Stimulated activated CD8-positive, alpha-beta memory T cell treated with anti-CD3 and anti-CD28 coated beads, Interleukin-7, amount 100 ng/mL, for 24 hours (primary cell): ENCODE data around the gene LAMA2.
"Not testable (repeated sequence)": the region's sequence is repeated elsewhere in the genome, so short reads cannot be mapped to it uniquely, and the experiment has no call there.

Source experiments
- DNase-seq: peaks from one replicate; pipeline ENCODE4 v3.0.0-alpha.2; 2020; ENCODE audit warnings: low read depth

LAMA2 gene

GRCh38 chr6:129117355-129117754 lies 234.4 kb downstream of the LAMA2 start:
- no peak for DNase-seq

GRCh38 chr6:129120856-129121638 lies 238.1 kb downstream of the LAMA2 start:
- DNase-seq = no peak

GRCh38 chr6:129124347-129124746 lies 241.4 kb downstream of the LAMA2 start:
- DNase-seq = no peak

- DNase-seq = no peak
Measured at GRCh38 chr6:129130106-129130505, 247.2 kb downstream of the LAMA2 start.

- DNase-seq = no peak
Measured at GRCh38 chr6:129130959-129131681, 248.2 kb downstream of the LAMA2 start.

- DNase-seq = no peak
Measured at GRCh38 chr6:129133770-129134192, 250.8 kb downstream of the LAMA2 start.

GRCh38 chr6:129134535-129134934 lies 251.6 kb downstream of the LAMA2 start:
- DNase-seq = no peak

GRCh38 chr6:129135451-129135850 lies 252.5 kb downstream of the LAMA2 start:
- DNase-seq = no peak

- no peak for DNase-seq
Measured at GRCh38 chr6:129136751-129137150, 253.8 kb downstream of the LAMA2 start.

GRCh38 chr6:129138739-129139405 lies 255.9 kb downstream of the LAMA2 start:
- no peak for DNase-seq

GRCh38 chr6:129140526-129140925 lies 257.6 kb downstream of the LAMA2 start:
- DNase-seq = no peak

- no peak for DNase-seq
Measured at GRCh38 chr6:129141499-129141898, 258.6 kb downstream of the LAMA2 start.

GRCh38 chr6:129146902-129147301 lies 264.0 kb downstream of the LAMA2 start:
- no peak for DNase-seq

- DNase-seq = no peak
Measured at GRCh38 chr6:129150507-129150906, 267.6 kb downstream of the LAMA2 start.

- DNase-seq = no peak
Measured at GRCh38 chr6:129153257-129153656, 270.3 kb downstream of the LAMA2 start.

- not testable (repeated sequence) for DNase-seq
Measured at GRCh38 chr6:129159242-129159641, 276.3 kb downstream of the LAMA2 start.

GRCh38 chr6:129162605-129163004 lies 279.7 kb downstream of the LAMA2 start:
- no peak for DNase-seq

GRCh38 chr6:129163551-129163950 lies 280.6 kb downstream of the LAMA2 start:
- DNase-seq = no peak

GRCh38 chr6:129164032-129164431 lies 281.1 kb downstream of the LAMA2 start:
- no peak for DNase-seq

GRCh38 chr6:129172279-129172995 lies 289.5 kb downstream of the LAMA2 start:
- not testable (repeated sequence) for DNase-seq

GRCh38 chr6:129175066-129175465 lies 292.1 kb downstream of the LAMA2 start:
- no peak for DNase-seq

GRCh38 chr6:129177801-129178200 lies 294.9 kb downstream of the LAMA2 start:
- no peak for DNase-seq
